Astrocyte of the cerebellum (primary cell): Measurements from ENCODE around the gene QPCT.

Experiments used
- DNase-seq: peaks from one replicate; pipeline ENCODE4 v3.0.0-alpha.2; 2011; ENCODE audit warnings: low read depth
- H3K4me3 ChIP-seq: 2 replicates; pipeline ENCODE4 v1.5.1; 2011; ENCODE audit warnings: mild to moderate bottlenecking, low read depth, low read length, moderate library complexity
- in situ Hi-C: cut with HindIII; loops from 2 replicates; pipeline ENCODE4 v1.10.0; 2017; ENCODE audit warnings: low sequenced_read_pairs
- TF ChIP-seq, protein P1 (sequence below): IDR thresholded peaks from 2 replicates; pipeline ENCODE4 v1.5.1; 2012; ENCODE audit warnings: low read length, low read depth, moderate library complexity, mild to moderate bottlenecking; ENCODE audit errors: missing control alignments

QPCT gene

DNA sequence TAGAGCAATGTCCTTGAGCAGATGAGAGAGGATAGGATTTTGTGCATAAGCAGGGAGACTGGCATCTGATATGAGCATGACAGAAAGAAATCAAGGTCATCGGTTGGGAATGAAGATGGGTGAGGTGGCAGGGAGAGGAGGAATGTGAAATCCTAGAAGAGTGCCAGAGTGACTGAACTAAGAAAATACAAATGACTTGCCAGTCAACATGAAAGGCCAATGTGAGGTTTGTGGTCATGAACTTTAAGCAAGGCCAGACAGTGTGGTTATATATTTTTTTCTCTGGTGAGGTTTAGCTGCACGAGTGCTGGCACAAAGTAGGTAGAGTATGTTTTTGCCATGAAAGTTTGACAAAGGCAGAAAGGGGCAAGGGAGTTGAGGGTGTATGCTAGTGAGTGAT lies 21.2 kb downstream of the QPCT start:
- TF ChIP-seq, protein P1, sequence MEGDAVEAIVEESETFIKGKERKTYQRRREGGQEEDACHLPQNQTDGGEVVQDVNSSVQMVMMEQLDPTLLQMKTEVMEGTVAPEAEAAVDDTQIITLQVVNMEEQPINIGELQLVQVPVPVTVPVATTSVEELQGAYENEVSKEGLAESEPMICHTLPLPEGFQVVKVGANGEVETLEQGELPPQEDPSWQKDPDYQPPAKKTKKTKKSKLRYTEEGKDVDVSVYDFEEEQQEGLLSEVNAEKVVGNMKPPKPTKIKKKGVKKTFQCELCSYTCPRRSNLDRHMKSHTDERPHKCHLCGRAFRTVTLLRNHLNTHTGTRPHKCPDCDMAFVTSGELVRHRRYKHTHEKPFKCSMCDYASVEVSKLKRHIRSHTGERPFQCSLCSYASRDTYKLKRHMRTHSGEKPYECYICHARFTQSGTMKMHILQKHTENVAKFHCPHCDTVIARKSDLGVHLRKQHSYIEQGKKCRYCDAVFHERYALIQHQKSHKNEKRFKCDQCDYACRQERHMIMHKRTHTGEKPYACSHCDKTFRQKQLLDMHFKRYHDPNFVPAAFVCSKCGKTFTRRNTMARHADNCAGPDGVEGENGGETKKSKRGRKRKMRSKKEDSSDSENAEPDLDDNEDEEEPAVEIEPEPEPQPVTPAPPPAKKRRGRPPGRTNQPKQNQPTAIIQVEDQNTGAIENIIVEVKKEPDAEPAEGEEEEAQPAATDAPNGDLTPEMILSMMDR = no peak
- H3K4me3 ChIP-seq = no peak overlapping the region
- no peak for DNase-seq
- in situ Hi-C loops = no loop called here

DNA sequence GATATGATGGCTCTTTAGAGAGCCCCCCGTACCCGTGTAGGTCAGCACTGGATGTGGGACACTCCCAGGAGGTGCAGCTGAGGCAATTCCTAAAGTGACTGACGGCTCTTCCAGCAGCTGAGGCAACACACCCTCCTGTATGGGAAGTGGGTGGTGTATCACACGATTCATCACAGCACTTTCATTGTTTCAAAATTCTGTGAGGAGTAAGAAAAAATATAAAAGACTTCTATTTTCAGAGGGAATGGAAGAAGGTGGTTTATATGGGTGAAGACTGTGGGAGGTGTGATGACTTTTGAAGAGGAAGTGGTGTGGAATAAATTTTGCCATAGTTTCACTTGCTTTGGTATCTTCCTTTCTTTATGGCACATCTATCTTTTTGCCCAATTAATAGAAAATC lies 22.3 kb downstream of the QPCT start:
- in situ Hi-C loops = no loop called here
- DNase-seq = no peak
- TF ChIP-seq, protein P1 = no peak
- H3K4me3 ChIP-seq = no peak overlapping the region

DNA sequence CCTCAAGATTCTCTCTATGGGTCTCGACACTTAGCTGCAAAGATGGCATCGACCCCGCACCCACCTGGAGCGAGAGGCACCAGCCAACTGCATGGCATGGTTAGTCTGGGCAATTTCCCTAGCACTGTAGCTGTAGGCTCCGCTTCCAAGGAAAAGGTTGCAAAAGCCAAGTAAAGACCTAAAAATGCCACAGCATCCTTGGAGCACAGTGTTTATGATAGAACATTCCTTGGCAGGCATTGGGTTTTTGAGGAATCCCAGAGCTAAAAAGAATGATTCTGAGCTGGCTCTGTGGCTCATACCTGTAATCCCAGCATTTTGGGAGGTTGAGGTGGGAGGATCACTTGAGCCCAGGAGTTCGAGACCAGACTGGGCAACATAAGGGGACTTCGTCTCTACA lies 22.9 kb downstream of the QPCT start:
- no peak for DNase-seq
- in situ Hi-C loops = no loop called here
- H3K4me3 ChIP-seq = no peak overlapping the region
- TF ChIP-seq, protein P1 = no peak

DNA sequence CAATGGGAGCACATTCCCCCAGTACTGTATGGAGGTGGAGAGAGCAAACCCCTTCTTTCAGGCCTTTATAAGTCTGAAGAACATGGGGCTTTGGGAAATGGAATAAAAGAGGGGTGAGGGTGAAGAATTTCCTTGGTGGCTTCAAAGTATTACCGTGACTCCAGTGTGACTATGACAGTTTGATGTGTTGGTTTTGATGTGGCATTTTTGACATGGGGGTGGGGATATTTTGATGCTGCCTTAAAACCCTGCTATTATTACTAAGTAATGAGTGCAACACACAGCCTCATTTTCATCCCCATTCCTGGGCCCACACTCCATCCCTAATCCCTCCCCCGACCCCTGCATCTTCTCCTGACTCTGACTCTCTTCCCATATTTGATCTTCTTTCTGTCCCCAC lies 23.6 kb downstream of the QPCT start:
- in situ Hi-C loops = no loop called here
- TF ChIP-seq, protein P1 = no peak
- DNase-seq = no peak
- no peak overlapping the region for H3K4me3 ChIP-seq

DNA sequence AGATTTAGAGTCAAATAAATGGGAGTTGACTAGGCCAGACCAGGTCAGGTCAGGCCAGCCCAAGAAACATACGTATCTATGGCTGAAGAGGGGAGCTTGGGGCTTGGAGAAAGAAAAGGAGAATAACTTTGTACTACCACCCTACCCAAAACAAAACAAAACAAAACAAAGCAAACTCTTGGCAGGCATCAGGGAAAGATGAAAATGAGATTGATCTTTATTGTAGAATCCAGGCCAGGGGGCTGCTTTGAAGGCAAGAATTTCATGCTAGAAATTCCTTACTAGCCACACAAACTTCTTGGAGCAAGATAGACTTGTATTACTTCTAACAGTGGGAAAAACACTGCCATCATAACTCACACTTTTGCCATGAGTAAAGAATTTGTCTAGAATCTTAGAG lies 26.2 kb downstream of the QPCT start:
- in situ Hi-C loops = no loop called here

DNA sequence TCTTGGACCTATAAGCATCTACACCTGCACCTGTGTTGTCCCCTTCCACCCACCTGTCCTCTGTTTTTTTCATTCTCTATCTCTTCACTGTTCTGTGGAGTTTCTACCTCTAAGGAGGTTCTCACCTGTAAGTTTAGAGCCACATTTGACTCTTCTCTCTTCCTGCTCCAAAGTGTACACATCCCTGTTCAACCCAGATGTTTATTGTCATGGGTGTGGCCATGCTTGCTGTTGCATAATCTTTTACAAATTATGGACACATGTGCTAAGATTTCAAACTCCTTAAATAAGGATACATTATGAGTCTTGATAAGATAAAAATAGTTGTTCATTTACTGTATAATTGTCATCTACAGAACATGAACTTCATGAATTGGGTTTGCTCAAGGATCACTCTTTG lies 27.6 kb downstream of the QPCT start:
- H3K4me3 ChIP-seq = no peak overlapping the region
- in situ Hi-C loops = no loop called here
- no peak for DNase-seq
- TF ChIP-seq, protein P1 = no peak

More for the DNA sequence above, 26.2 kb downstream of the QPCT start:
- TF ChIP-seq, protein P1 = no peak
- no peak for DNase-seq
- no peak overlapping the region for H3K4me3 ChIP-seq
